Calu3 (cell line): Measurements from ENCODE around the gene ITGB1. TPM values are rescaled to one million over a fixed set of nuclear protein-coding genes. Genes with fewer than 3 reads are reported as not detected.

Experiments
- BruUV-seq: library from RNA; stranded (reverse); fragments of 400-500 nt; replicated peaks from 2 replicates; lab custom pipeline; 2021; lab: Mats Ljungman, UMichigan
- CTCF ChIA-PET: fragments of 300-600 bp; sonication (Branson Sonifier 250); formaldehyde crosslinking; loops from one replicate; lab custom pipeline; 2022; ENCODE audit warnings: antibody characterized with exemption; lab: Charles Lee
- DNase-seq: peaks from one replicate; pipeline ENCODE4 v3.0.0; 2022
- H3K27ac Mint-ChIP-seq: one replicate; pipeline ENCODE4 v1.8.0; 2022; ENCODE audit warnings: mixed read lengths; ENCODE audit not compliant: unreplicated experiment
- H3K27me3 Mint-ChIP-seq: one replicate; pipeline ENCODE4 v1.8.0; 2022; ENCODE audit warnings: mixed read lengths; ENCODE audit not compliant: unreplicated experiment
- H3K36me3 Mint-ChIP-seq: one replicate; pipeline ENCODE4 v1.8.0; 2022; ENCODE audit warnings: mild to moderate bottlenecking, moderate library complexity, mixed read lengths; ENCODE audit not compliant: insufficient read depth, unreplicated experiment
- H3K4me1 Mint-ChIP-seq: one replicate; pipeline ENCODE4 v1.8.0; 2022; ENCODE audit warnings: mild to moderate bottlenecking, low read depth, mixed read lengths; ENCODE audit not compliant: unreplicated experiment
- H3K4me3 Mint-ChIP-seq: one replicate; pipeline ENCODE4 v1.8.0; 2022; ENCODE audit warnings: mild to moderate bottlenecking, low read depth, moderate library complexity, mixed read lengths; ENCODE audit not compliant: unreplicated experiment
- H3K9me3 Mint-ChIP-seq: one replicate; pipeline ENCODE4 v1.8.0; 2022; ENCODE audit warnings: low read depth, mixed read lengths; ENCODE audit not compliant: unreplicated experiment
- CTCF ChIP-seq: fragments of 200-600 bp; IDR thresholded peaks from one replicate; pipeline ENCODE4 v1.8.0; 2022; ENCODE audit warnings: antibody characterized with exemption; ENCODE audit not compliant: unreplicated experiment
- intact Hi-C: fragments of 100-400 bp; cut with micrococcal nuclease; formaldehyde crosslinking; loops from one replicate; pipeline ENCODE4 v1.10.0; 2022; ENCODE audit not compliant: unreplicated experiment
- total RNA-seq: library from RNA; stranded (reverse); gene quantifications from 2 replicates; pipeline ENCODE4 v1.2.3, GENCODE V29; 2022

Gene ITGB1
- total RNA-seq, 1 experiment from 2014 or later = 1,455 TPM

GRCh38 chr10:32942081-32942480 lies 15.9 kb downstream of the ITGB1 start:
- CTCF ChIA-PET = no interaction called here

GRCh38 chr10:32941357-32941756 lies 16.7 kb downstream of the ITGB1 start:
- TF ChIP-seq CTCF = no peak
- Mint-ChIP-seq H3K9me3 (no peaks in the 10 kb centered on the region), H3K4me3 (peak overlapping the region; percentile 25), H3K27me3 (no peaks in the 10 kb centered on the region), H3K27ac (peak overlapping the region; percentile 51), H3K4me1 (peaks cover 64% of the 10 kb centered on the region), H3K36me3 (peaks cover 92% of the 10 kb centered on the region)
- no TSS peak for BruUV-seq
- CTCF ChIA-PET = no interaction called here
- DNase-seq = no peak
- intact Hi-C loops = loop anchor here (5.0 kb wide), 1 partner anchor 34 kb away; no protein-coding TSS in a partner anchor

More at GRCh38 chr10:32942081-32942480, 15.9 kb downstream of the ITGB1 start:
- no peaks in the 10 kb centered on the region for H3K9me3 Mint-ChIP-seq
- BruUV-seq = no TSS peak
- TF ChIP-seq CTCF = no peak
- DNase-seq = no peak
- peak overlapping the region; percentile 25 for H3K4me3 Mint-ChIP-seq
- H3K27ac Mint-ChIP-seq = peak overlapping the region; percentile 51
- no peaks in the 10 kb centered on the region for H3K27me3 Mint-ChIP-seq
- intact Hi-C loops = loop anchor here (5.0 kb wide), 1 partner anchor 35 kb away; no protein-coding TSS in a partner anchor
- H3K4me1 Mint-ChIP-seq = peaks cover 66% of the 10 kb centered on the region
- peaks cover 91% of the 10 kb centered on the region for H3K36me3 Mint-ChIP-seq

- BruUV-seq = no TSS peak
- peak overlapping the region; percentile 25 for H3K4me3 Mint-ChIP-seq
- H3K36me3 Mint-ChIP-seq = peaks cover 92% of the 10 kb centered on the region
- CTCF ChIA-PET = interaction anchor here (0.6 to 1.5 kb wide), 2 partner anchors 8 to 61 kb away, joined by 3 to 4 read pairs; no protein-coding TSS in a partner anchor
- no peaks in the 10 kb centered on the region for H3K27me3 Mint-ChIP-seq
- no peak for TF ChIP-seq CTCF
- peaks cover 65% of the 10 kb centered on the region for H3K4me1 Mint-ChIP-seq
- no peaks in the 10 kb centered on the region for H3K9me3 Mint-ChIP-seq
- H3K27ac Mint-ChIP-seq = peak overlapping the region; percentile 55
- no peak for DNase-seq
- intact Hi-C loops = loop anchor here (5.0 kb wide), 1 partner anchor 33 kb away; no protein-coding TSS in a partner anchor
Measured at GRCh38 chr10:32940321-32941301, 17.4 kb downstream of the ITGB1 start.

GRCh38 chr10:32939296-32940111 lies 18.5 kb downstream of the ITGB1 start:
- peak overlapping the region; percentile 69 for H3K4me3 Mint-ChIP-seq
- peaks cover 75% of the 10 kb centered on the region for H3K4me1 Mint-ChIP-seq
- no peaks in the 10 kb centered on the region for H3K9me3 Mint-ChIP-seq
- no peaks in the 10 kb centered on the region for H3K27me3 Mint-ChIP-seq
- peaks cover 92% of the 10 kb centered on the region for H3K36me3 Mint-ChIP-seq
- no peak for DNase-seq
- TF ChIP-seq CTCF = no peak
- peak overlapping the region; percentile 89 for H3K27ac Mint-ChIP-seq
- CTCF ChIA-PET = interaction anchor here (0.6 to 1.5 kb wide), 2 partner anchors 9 to 62 kb away, joined by 3 to 4 read pairs; no protein-coding TSS in a partner anchor
- no TSS peak for BruUV-seq
- intact Hi-C loops = loop anchor here (5.0 kb wide), 1 partner anchor 32 kb away; no protein-coding TSS in a partner anchor
